GM19238 (cell line): ENCODE data around the gene FTO.

Experiments
- DNase-seq: peaks from one replicate; pipeline ENCODE4 v3.0.0; 2011; ENCODE audit warnings: low spot score; ENCODE audit not compliant: insufficient read length

FTO gene

GRCh38 chr16:53781023-53781605 lies 77.2 kb downstream of the FTO start:
- DNase-seq, result no peak

- DNase-seq, result no peak
Measured at GRCh38 chr16:53782148-53782547, 78.2 kb downstream of the FTO start.

DNA sequence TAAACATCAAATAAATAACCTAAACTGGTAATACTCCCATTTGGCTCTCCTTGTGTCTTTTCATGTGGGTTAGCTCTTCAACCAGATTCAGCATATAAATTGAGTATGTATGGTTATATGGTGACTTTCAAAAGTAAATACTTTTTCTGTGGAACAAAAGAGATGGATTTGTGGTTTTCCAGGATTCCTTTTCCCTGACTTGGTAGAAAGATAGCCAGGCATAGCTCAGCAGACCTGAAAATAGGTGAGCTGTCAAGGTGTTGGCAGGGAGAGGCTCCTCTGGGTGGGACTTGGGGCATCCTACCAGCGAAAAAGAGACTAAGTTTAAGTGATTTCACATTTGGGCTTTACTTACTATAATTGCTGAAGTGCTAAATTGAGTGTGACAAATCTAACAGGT lies 80.3 kb downstream of the FTO start:
- no peak for DNase-seq

DNA sequence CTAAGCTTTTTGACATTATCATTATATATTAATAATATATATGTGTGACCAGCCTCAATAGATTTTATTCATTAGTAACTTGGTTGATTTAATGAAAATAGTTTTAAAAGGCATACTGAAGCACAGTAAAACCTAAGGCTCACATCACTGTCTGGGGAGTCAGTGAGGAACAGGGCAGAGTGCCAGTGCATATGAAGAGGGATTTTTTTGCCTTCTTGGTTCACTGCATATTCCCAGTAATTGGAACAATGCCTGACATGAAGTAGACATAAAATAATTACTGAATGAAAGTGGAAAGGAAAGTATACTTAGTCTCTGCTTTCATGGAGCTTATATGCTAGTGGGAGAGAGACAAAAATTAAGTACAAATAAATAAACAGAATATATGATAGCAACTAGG lies 81.1 kb downstream of the FTO start:
- no peak for DNase-seq

- DNase-seq, result no peak
Measured at GRCh38 chr16:53785916-53786315, 82.0 kb downstream of the FTO start.

- DNase-seq, result no peak
Measured at GRCh38 chr16:53787423-53787822, 83.5 kb downstream of the FTO start.

DNA sequence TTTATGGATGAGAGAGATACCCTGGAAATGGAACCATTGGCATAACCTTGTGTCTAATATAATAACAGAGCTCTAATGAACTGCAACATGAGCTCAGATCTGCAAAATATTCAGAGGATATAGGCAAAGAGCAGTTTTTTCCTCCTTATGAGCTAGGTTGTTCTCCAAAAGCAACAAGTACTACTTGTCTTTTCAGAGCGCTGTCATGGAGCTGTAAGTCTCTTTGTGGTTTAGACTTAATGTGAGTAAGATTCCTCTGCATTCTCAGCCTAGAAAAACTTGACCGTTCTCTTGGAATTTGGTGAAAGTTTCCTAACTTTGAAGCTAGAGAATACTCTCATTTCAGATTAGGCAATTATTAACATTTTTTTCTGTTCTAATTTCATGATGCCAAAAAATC lies 85.2 kb downstream of the FTO start:
- no peak for DNase-seq

GRCh38 chr16:53792161-53792951 lies 88.4 kb downstream of the FTO start:
- DNase-seq, result no peak

DNA sequence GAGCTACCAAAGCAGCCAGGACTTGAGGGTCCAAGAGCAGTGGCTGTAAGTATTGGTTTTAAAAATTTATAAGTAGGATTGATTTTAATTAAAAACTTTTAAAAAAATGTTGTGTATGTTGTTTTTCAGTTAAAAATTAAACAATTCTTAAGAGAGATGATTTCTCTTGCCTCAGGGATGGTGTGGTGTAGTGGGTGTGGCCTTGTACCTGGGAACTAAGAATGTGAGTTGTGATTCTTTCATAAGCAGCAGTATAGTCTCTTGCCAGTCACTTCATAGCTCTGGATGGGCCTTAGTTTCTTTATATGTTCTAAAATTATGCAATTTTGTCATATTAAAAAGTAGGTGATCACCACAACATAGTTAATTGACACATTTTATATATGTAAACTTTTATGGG lies 99.5 kb downstream of the FTO start:
- DNase-seq, result no peak

DNA sequence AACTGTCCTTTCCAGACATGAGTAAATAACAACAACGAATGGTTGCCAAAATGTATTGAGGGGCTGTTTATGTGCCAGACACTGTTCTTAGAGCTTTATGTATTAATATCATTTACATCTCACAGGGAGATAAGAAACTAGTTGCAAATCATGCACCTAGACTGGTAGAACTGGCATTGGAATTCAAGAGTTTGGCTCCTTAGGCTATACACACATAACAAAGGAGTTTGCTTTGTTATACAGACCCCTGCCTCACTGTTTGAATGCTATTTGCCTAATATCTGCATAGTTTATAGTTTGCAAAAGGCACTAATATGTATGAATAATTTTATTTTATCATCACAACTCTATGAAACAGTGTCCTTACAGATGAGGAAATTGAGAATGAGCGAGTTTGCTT lies 100.0 kb downstream of the FTO start:
- DNase-seq, result no peak

GRCh38 chr16:53804467-53804866 lies 100.5 kb downstream of the FTO start:
- DNase-seq, result no peak

- DNase-seq, result no peak
Measured at GRCh38 chr16:53805113-53805512, 101.2 kb downstream of the FTO start.

DNA sequence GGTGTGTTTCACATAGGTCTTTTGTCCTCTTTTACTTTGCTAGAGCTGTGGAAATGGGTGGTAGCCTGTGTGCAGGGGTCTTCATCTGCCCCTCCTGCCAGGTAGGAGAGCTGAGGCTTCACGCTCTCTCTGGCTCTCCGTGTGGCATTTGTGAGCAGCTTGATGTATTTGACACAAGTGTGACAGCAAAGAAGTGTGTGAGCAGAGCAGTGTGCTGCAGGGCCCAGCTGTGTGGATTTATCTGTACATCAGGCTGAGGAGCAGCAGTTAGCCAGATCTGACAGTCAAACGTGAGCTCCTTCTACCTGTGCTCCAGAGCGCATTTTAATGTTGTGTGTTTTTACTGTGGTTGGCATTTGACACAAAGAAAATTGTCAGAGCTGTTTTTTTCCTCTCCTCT lies 101.8 kb downstream of the FTO start:
- no peak for DNase-seq

- no peak for DNase-seq
Measured at GRCh38 chr16:53809088-53809932, 105.4 kb downstream of the FTO start.

- no peak for DNase-seq
Measured at GRCh38 chr16:53812914-53813313, 109.0 kb downstream of the FTO start.

GRCh38 chr16:53814801-53815200 lies 110.8 kb downstream of the FTO start:
- no peak for DNase-seq

GRCh38 chr16:53816211-53816836 lies 112.4 kb downstream of the FTO start:
- DNase-seq, result no peak

DNA sequence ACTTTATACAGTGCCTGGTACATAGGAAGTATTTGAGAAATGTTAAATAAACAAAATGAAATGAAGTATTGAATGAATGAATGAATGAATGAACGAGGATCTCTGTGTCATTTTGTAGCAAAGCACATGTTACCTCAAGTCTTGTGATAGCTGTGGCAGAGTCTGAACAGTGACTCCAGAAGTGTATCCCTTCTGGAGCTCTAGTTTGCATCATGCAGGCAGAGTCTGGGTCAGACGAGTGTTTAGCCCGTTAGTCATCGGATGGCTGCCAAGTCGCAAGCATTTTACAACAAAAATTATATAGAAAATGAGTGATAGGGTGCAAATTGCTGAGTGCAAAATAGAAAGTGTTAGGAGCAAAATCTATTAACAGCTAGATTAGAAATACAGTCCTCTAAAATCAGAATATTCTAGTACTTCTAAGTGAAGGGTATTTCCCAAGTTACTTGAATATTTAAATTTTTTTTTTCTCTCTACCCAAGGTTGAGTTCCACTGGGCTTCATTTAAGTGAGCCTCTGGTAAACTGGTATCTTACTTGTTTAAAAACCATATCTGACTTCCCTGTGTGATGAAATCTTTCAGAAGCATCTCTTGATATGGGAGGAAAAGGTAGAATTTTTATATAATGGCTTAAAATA lies 113.3 kb downstream of the FTO start:
- DNase-seq, result no peak

GRCh38 chr16:53817812-53818550 lies 114.0 kb downstream of the FTO start:
- DNase-seq, result no peak

- no peak for DNase-seq
Measured at GRCh38 chr16:53821487-53821886, 117.5 kb downstream of the FTO start.
